IPS-20b (cell line): ENCODE results near the gene LGMN.
"Not testable (repeated sequence)": the region's sequence is repeated elsewhere in the genome, so short reads cannot be mapped to it uniquely, and the experiment has no call there.

Experiments used
- H3K27ac ChIP-seq: one replicate; pipeline ENCODE4 v1.5.1; 2013; ENCODE audit warnings: low read length
- H3K27me3 ChIP-seq: 2 replicates; pipeline ENCODE4 v1.6.1; 2013; ENCODE audit warnings: mild to moderate bottlenecking, low read length, inconsistent platforms; ENCODE audit not compliant: insufficient read depth
- H3K36me3 ChIP-seq: 2 replicates; pipeline ENCODE4 v1.6.1; 2013; ENCODE audit warnings: low read depth, mild to moderate bottlenecking, inconsistent platforms, low read length, moderate library complexity; ENCODE audit not compliant: insufficient read depth
- H3K4me1 ChIP-seq: 2 replicates; pipeline ENCODE4 v1.6.1; 2013; ENCODE audit warnings: mild to moderate bottlenecking, control low read depth, inconsistent platforms, low read length, moderate library complexity; ENCODE audit not compliant: insufficient read depth
- H3K4me3 ChIP-seq: 2 replicates; pipeline ENCODE4 v1.5.1; 2013; ENCODE audit warnings: mild to moderate bottlenecking, low read length, inconsistent platforms
- H3K9ac ChIP-seq: 2 replicates; pipeline ENCODE4 v1.6.1; 2013; ENCODE audit warnings: low read depth, mild to moderate bottlenecking, inconsistent platforms, low read length, moderate library complexity
- H3K9me3 ChIP-seq: 2 replicates; pipeline ENCODE4 v1.6.1; 2013; ENCODE audit warnings: mild to moderate bottlenecking, low read depth, low read length, inconsistent platforms; ENCODE audit not compliant: insufficient read depth

Gene LGMN

GRCh38 chr14:92688434-92689375, 59.7 kb downstream of the LGMN start:
- no peaks in the 10 kb centered on the region for H3K4me1 ChIP-seq
- no peak overlapping the region for H3K4me3 ChIP-seq
- no peak overlapping the region for H3K9ac ChIP-seq

GRCh38 chr14:92687681-92688433, 60.6 kb downstream of the LGMN start:
- Histone ChIP-seq H3K27ac (no peak overlapping the region), H3K4me3 (no peak overlapping the region), H3K9ac (no peak overlapping the region), H3K36me3 (no peaks in the 10 kb centered on the region), H3K4me1 (no peaks in the 10 kb centered on the region), H3K27me3 (peaks cover 10% of the 10 kb centered on the region; the same call in 1 of the 2 replicates), H3K9me3 (no peaks in the 10 kb centered on the region)

More at GRCh38 chr14:92688434-92689375, 59.7 kb downstream of the LGMN start:
- Histone ChIP-seq H3K27ac (no peak overlapping the region), H3K9me3 (no peaks in the 10 kb centered on the region), H3K27me3 (peaks cover 10% of the 10 kb centered on the region; the same call in 1 of the 2 replicates), H3K36me3 (no peaks in the 10 kb centered on the region)

GRCh38 chr14:92686900-92687427, 61.5 kb downstream of the LGMN start:
- H3K4me3 ChIP-seq = peak overlapping the region; percentile 33; the same call in 1 of the 2 replicates
- no peaks in the 10 kb centered on the region for H3K36me3 ChIP-seq
- H3K4me1 ChIP-seq = no peaks in the 10 kb centered on the region
- no peaks in the 10 kb centered on the region for H3K9me3 ChIP-seq
- H3K27me3 ChIP-seq = peaks cover 10% of the 10 kb centered on the region; the same call in 1 of the 2 replicates
- no peak overlapping the region for H3K9ac ChIP-seq
- H3K27ac ChIP-seq = no peak overlapping the region

- no peak overlapping the region for H3K9ac ChIP-seq
- H3K4me3 ChIP-seq = no peak overlapping the region
- H3K9me3 ChIP-seq = no peaks in the 10 kb centered on the region
- no peaks in the 10 kb centered on the region for H3K36me3 ChIP-seq
- no peaks in the 10 kb centered on the region for H3K4me1 ChIP-seq
- H3K27me3 ChIP-seq = peaks cover 10% of the 10 kb centered on the region; the same call in 1 of the 2 replicates
- no peak overlapping the region for H3K27ac ChIP-seq
Measured at GRCh38 chr14:92686411-92686899, 62.0 kb downstream of the LGMN start.

GRCh38 chr14:92685784-92686355, 62.6 kb downstream of the LGMN start:
- no peaks in the 10 kb centered on the region for H3K9me3 ChIP-seq
- H3K4me1 ChIP-seq = no peaks in the 10 kb centered on the region
- no peaks in the 10 kb centered on the region for H3K36me3 ChIP-seq
- H3K9ac ChIP-seq = no peak overlapping the region
- no peak overlapping the region for H3K4me3 ChIP-seq
- no peak overlapping the region for H3K27ac ChIP-seq
- H3K27me3 ChIP-seq = peaks cover 10% of the 10 kb centered on the region; the same call in 1 of the 2 replicates

- no peak overlapping the region for H3K27ac ChIP-seq
- no peaks in the 10 kb centered on the region for H3K36me3 ChIP-seq
Measured at GRCh38 chr14:92684801-92685560, 63.4 kb downstream of the LGMN start.

GRCh38 chr14:92683041-92683440, 65.4 kb downstream of the LGMN start:
- Histone ChIP-seq H3K9me3 (no peaks in the 10 kb centered on the region), H3K27ac (no peak overlapping the region), H3K9ac (no peak overlapping the region), H3K4me1 (no peaks in the 10 kb centered on the region), H3K4me3 (no peak overlapping the region), H3K27me3 (peaks cover 10% of the 10 kb centered on the region; the same call in 1 of the 2 replicates), H3K36me3 (no peaks in the 10 kb centered on the region)

More at GRCh38 chr14:92684801-92685560, 63.4 kb downstream of the LGMN start:
- Histone ChIP-seq H3K27me3 (peaks cover 10% of the 10 kb centered on the region; the same call in 1 of the 2 replicates), H3K4me1 (no peaks in the 10 kb centered on the region), H3K9me3 (no peaks in the 10 kb centered on the region), H3K4me3 (no peak overlapping the region), H3K9ac (no peak overlapping the region)

GRCh38 chr14:92680781-92681650, 67.4 kb downstream of the LGMN start:
- H3K4me1 ChIP-seq = no peaks in the 10 kb centered on the region
- H3K27ac ChIP-seq = no peak overlapping the region
- H3K4me3 ChIP-seq = no peak overlapping the region
- H3K36me3 ChIP-seq = no peaks in the 10 kb centered on the region
- no peaks in the 10 kb centered on the region for H3K27me3 ChIP-seq
- no peak overlapping the region for H3K9ac ChIP-seq
- no peaks in the 10 kb centered on the region for H3K9me3 ChIP-seq

GRCh38 chr14:92680330-92680729, 68.1 kb downstream of the LGMN start:
- H3K4me1 ChIP-seq, H3K27me3 ChIP-seq, H3K9ac ChIP-seq, H3K36me3 ChIP-seq, H3K9me3 ChIP-seq, H3K27ac ChIP-seq, H3K4me3 ChIP-seq: not testable (repeated sequence)

GRCh38 chr14:92679246-92679645, 69.2 kb downstream of the LGMN start:
- Histone ChIP-seq H3K9ac (no peak overlapping the region), H3K4me3 (no peak overlapping the region), H3K27ac (no peak overlapping the region), H3K9me3 (no peaks in the 10 kb centered on the region), H3K27me3 (no peaks in the 10 kb centered on the region), H3K36me3 (no peaks in the 10 kb centered on the region), H3K4me1 (no peaks in the 10 kb centered on the region)
